ENCODE results near the gene HBD.
"Not testable (repeated sequence)": the region's sequence is repeated elsewhere in the genome, so short reads cannot be mapped to it uniquely, and the experiment has no call there.

The HBD gene

DNA sequence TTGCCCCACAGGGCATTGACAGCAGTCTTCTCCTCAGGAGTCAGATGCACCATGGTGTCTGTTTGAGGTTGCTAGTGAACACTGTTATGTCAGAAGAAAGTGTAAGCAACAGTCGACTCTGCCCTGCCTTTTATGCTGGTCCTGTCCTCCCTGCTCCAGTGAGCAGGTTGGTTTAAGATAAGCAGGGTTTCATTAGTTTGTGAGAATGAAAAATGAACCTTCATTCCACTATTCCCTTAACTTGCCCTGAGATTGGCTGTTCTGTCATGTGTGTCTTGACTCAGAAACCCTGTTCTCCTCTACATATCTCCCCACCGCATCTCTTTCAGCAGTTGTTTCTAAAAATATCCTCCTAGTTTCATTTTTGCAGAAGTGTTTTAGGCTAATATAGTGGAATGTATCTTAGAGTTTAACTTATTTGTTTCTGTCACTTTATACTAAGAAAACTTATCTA is at the start of gene HBD:
TSS of gene HBD (minus strand) at position 103 of the 454 bp plus-strand sequence. CDS start at position 53, 50 bp downstream.
- no peak for DNase-seq

DNA sequence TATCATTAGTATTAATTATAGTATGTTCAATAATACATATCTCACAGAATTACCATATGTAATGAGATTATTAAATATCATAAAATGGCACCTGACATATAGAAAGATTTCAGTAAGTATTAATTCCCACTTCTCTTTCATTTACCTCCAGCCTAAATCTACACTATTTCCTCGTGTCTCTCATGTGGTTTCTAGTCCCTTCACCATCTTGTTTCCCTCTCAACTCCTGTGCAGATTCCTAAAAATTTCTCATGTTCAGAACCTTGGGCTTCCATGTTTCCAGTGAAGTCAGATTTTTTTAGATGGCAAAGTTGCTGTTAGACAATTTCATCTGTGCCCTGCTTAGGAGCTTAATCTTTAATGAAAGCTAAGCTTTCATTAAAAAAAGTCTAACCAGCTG is 49.6 kb upstream of the HBD start:
- no peak for DNase-seq

DNA sequence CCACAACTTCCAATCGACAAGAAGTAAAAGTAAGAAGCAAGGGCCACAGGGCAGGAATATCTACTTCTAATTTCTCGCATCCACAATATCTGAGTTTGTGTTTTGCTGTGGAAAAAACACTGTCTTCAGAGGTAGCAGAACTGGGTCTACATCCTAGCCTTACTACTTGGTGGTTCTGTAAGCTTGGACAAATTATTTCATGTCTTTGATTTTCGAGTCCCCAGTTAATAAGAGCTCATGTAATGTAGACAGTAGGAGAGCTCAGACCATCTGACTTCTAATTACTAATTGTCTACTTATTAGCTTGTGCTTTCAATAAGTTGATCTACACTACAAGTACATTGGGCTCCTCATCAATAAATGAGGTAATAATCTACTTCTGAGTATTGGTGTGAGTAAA is 48.8 kb upstream of the HBD start:
- DNase-seq = no peak

DNA sequence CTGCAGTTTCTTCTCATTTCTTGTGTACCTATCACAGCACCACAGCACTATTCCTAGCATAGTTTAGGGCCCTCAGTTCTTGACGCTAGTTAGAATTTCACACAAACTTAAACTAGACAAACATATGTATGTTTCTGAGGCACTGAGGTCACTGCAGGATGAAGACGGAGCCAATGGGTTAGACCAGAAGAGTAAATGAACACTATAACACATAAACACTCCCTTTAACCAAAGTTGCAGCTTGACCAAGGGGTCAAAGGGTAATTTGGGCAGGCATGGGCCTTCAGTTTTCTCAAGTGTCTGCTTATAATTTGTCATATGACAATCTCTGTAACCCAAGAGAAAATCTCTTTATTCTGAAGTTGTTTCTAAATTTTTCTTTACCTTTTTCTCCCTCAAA is 48.3 kb upstream of the HBD start:
- no peak for DNase-seq

DNA sequence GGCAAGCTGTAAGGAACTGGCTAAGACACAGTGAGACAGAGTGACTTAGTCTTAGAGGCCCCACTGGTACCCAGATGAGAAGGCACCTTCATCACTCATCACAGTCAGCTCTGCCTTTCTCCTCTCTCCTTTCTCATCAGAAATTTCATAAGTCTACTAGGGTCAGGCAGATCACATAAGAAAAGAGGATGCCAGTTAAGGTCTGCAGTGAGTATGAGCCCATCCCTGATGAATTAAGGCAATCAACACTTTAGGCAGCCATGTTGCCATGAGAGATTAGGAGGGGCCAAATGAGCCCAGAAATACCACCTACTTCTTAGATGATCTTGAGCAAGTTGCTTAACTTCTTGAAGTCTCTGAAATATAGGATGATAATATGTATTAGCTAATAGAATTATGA is 47.3 kb upstream of the HBD start:
- DNase-seq = no peak

DNA sequence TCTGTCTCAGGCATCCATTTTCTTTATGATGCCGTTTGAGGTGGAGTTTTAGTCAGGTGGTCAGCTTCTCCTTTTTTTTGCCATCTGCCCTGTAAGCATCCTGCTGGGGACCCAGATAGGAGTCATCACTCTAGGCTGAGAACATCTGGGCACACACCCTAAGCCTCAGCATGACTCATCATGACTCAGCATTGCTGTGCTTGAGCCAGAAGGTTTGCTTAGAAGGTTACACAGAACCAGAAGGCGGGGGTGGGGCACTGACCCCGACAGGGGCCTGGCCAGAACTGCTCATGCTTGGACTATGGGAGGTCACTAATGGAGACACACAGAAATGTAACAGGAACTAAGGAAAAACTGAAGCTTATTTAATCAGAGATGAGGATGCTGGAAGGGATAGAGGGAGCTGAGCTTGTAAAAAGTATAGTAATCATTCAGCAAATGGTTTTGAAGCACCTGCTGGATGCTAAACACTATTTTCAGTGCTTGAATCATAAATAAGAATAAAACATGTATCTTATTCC is 46.4 kb upstream of the HBD start:
- no peak for DNase-seq

DNA sequence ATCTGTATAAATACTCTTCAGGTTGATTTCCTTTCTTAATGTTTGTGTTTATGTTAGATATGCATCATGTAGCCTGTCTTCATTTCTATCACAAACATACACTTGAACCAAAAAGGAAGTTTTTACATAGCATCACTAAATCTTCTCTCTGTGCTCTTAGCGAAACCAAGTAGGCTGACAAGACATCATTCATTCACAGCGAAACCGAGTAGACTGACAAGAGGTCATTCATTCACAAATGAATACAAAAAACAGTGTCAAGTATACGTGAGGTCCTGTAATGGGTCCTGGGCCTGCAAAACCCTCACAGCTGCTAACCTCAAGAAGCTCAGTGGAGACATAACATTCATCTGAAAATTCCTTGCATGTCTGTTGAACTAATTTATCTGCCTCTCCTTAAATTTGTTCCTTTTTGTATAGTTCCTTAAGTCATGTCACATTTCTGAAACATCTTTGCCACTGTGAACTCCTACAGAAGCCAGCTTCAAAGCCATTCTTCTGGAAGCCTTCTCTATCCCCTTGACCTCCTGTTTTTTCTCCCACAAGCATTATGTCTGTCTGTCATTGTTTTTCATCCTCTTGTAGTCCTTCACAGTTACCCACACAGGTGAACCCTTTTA is 45.3 kb upstream of the HBD start:
- no peak for DNase-seq

DNA sequence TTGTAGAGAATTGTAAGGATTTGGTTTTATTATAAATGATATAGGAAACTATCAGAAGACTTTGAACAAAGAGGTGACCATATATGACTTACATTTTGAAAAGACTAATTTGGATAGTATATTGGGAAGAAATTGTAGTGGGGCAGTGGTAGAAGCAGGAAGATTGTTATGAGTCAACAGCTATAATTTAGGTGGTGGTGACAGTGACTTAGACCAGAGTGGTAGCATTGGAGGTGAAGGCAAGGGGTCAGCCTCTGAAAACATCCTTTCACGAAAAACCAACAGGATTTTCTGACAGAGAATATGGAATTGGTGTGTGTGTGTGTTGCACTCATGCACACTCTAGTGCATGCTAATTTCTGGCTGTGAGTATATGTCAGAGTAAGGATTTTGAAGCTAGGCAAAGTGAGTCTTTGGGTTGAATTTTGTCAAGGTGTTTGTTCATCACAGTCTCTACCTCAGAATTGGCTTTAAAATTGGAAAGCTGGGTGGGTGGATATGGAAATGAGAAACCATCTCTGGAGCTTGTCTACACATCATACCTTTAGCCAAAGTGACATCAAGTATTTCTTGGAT is 43.6 kb upstream of the HBD start:
- DNase-seq = no peak

DNA sequence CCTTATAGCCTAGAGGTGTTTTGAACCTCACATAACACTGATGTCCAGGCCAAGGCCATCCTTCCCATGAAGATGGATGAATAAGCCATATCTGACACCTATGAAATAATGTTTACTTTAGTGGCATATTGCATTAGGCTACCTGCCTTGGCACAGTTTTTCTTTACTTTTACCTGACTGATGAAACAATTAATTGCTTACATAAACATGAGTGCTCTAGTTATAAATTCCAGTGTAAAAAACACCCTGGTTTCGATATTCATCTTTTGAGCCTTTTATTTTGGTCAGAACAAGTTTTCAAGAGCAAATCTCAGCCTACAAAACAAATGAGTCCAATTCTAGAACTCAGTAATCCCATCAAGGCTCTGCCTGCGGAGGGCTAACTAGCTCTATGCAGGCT is 42.4 kb upstream of the HBD start:
- DNase-seq = no peak

DNA sequence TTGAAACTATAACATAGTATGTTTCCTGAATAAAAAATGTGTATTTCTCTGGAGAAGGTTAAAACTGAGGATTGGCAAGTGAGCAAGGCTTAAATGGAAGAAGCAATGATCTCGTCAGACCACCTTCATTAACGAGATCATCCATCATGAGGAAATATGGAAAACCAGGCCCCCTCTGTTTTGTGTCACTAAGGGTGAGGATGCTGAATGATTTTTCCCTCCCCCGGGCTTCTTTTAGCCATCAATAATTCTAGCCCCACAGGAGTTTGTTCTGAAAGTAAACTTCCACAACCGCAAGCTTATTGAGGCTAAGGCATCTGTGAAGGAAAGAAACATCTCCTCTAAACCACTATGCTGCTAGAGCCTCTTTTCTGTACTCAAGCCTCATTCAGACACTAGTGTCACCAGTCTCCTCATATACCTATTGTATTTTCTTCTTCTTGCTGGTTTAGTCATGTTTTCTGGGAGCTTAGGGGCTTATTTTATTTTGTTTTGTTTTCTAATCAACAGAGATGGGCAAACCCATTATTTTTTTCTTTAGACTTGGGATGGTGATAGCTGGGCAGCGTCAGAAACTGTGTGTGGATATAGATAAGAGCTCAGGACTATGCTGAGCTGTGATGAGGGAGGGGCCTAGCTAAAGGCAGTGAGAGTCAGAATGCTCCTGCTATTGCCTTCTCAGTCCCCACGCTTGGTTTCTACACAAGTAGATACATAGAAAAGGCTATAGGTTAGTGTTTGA is 41.3 kb upstream of the HBD start:
- no peak for DNase-seq

DNA sequence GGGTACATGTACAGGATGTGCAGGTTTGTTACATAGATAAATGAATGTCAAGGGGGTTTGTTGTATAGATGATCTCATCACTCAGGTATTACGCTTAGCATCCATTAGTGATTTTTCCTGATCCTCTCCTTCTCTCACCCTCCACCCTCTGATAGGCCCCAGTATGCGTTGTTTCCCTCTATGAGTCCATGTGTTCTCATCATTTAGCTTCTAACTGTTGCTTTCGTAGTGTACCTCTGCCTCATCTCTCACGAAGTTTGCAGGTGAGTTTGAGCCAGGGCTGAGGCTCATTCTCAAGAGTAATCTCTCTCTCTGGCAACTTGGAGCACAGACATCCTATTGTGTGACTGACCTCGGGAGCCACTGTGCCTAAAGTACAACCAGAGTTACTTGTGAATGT is 40.1 kb upstream of the HBD start:
- no peak for DNase-seq

DNA sequence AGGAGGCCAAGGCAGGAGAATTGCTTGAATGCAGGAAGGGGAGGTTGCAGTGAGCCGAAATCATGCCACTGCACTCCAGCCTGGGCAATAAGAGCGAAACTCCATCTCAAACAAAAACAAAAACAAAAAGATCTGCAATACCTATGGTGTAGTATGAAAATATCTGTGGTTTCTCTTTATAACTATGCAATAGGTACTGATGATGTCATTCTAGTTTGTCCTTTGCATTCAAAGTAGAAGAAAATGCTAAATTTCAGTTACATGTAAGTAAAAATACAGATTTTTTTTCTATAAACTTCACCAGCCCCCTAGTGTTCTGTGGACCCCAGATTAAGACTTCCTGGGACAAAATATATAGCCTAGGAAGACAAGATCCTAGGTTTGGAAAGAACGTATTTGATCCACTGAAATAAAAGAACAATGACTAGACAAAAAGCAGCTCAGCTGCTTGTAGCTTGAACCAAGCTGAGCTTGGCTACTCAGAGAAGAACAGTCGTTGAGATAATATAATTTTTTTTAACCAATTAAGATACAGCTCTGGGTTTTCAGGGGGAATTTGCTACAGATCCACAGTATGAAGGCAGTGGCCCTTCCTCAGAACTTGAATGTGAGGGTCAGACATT is 38.2 kb upstream of the HBD start:
- DNase-seq = no peak

DNA sequence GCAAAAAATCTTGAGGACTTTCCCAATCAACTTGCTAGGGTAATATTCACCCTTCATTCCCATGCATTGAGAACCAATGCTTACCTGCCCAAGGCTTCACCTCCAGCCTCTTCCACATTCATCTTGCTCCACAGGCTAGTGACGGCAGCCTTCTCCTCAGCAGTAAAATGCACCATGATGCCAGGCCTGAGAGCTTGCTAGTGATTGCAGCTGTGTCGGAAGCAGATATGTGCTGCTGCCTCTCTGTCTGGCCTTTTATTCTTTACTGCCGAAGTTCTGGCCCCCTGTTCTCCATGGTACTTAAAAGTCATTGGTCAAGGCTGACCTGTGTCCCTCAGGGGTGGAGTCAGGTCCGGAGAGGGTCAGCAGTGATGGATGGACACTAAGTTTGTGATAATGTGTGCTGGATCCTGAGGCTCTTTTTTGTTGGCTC is 35.4 kb upstream of the HBD start, which contains the start of gene HBE1:
TSS of gene HBE1 (minus strand) at position 231 of the 433 bp plus-strand sequence. CDS start at position 176, 55 bp downstream.
- no peak for DNase-seq

DNA sequence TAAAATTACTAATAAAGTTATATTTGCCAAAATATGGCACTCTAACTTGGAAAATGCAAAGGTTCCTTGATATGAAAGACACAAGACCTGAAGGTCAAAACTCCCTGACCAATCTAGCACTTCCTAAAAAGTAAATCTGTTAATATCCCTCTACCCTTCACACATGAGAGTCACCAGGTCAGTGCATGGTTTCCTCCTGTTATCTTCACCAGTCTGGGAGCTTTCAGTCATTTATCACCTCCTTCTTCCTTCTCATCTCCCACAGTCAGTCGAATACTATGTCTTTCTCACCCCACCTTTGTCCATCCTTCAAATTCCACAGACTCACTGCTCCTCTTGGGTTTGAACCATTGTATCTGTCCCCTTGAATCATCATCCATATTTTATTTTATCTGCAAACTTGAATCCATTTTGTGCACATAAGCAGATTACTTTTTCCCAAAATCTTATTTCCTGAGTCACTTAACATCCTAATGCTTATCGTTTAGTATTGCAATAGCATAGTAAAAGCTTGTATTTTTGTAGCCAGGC is 32.8 kb upstream of the HBD start:
- no peak for DNase-seq

DNA sequence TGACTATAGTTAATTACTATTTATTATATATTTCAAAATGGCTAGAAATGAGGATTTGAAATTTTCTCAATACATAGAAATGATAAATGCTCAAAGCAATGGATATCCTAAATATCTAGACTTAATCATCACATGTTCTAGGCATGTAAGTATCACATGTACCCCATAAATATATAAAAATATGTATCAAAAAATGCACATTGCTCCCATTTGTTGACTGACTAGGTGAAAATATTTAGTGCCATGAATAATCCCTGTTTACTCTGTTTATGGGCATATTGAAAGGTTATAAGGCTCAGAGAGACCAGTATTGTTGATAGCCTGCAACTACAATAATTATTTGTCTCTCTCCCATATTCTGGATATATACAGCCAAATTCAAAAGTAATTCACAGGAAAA is 32.3 kb upstream of the HBD start:
- DNase-seq = no peak

DNA sequence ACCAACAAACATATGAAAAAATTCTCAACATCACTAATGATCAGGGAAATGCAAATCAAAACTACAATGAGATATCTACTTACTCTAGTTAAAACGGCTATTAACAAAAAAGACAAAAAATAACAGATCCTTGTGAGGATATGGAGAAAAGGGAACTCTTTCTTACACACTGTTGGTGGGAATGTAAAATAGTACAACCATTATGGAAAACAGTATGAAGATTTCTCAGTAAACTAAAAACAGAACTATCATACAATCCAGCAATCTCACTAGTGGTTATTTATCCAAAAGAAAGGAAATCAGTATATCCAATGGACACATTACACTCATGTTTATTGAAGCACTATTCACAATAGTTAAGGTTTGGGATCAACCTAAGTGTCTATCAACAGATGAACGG is 31.5 kb upstream of the HBD start:
- no peak for DNase-seq

DNA sequence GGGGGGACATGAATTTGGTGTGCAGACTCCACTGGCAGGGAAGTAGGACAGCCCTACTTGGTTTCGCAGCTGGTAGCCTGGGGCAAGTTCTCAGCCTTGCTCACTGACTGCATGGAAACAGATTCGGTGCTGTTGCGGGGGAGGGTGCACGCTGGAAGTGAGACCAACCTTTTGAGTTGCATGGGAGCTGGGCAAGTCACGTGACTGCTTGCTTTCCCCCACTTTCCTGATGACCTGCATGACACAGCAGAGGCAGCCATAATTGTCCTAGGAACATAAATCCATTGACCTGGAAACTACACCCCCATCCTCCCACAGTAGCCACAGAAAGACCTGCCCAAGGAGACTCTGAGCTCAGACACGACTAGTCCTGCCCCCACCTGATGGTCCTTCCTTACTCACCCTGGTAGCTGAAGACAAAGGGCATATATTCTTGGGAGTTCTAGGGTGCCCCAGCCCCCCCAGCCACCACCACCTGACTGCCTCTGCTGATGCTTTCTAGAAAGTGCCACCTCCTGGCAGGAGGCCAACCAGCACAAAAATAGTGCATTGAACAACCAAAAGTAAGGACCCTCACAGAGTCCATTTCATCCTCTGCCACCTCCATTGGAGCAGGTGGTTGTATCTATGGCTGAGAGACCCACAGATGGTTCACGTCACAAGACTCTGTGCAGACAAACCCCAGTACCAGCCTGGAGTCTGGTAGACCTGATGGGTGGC is 24.4 kb upstream of the HBD start:
- DNase-seq = no peak

DNA sequence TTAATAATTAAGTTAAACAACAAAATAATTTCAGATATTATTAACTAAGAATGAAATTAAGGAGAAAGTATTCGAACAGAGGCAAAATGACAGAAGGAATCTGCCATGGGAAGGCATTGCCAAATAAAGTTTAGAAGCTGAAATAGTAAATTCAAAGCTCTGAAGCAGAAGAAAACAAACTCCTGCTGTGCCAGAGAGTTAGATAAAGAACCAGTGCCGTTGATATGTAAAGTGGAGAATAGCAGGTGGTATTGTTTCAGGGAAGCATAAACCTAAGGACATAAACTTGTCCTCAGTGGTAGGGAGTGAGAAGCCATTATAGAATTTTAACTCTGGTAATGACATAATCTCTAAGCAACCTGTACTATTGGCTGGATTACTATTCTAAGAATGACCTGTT is 23.0 kb upstream of the HBD start:
- DNase-seq = no peak

DNA sequence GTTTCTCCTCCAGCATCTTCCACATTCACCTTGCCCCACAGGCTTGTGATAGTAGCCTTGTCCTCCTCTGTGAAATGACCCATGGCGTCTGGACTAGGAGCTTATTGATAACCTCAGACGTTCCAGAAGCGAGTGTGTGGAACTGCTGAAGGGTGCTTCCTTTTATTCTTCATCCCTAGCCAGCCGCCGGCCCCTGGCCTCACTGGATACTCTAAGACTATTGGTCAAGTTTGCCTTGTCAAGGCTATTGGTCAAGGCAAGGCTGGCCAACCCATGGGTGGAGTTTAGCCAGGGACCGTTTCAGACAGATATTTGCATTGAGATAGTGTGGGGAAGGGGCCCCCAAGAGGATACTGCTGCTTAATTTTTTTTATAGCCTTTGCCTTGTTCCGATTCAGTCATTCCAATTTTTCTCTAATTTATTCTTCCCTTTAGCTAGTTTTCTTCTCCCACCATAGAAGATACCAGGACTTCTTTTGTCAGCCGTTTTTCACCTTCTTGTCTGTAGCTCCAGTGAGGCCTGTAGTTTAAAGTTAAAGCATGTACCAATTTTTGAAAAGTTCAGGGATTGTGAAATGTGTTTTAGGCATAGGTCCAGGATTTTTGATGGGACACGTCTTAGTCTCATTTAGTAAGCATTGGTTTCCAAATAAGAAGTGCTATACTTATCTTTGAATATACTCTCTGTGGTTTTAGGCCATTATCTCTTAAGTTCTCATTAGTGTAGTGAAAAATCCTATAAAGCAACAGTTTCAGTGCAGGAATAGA is 20.5 kb upstream of the HBD start, which contains the start of gene HBG2:
TSS of gene HBG2 (minus strand) at position 136 of the 768 bp plus-strand sequence. CDS start at position 83, 53 bp downstream.
- DNase-seq = not testable (repeated sequence)

DNA sequence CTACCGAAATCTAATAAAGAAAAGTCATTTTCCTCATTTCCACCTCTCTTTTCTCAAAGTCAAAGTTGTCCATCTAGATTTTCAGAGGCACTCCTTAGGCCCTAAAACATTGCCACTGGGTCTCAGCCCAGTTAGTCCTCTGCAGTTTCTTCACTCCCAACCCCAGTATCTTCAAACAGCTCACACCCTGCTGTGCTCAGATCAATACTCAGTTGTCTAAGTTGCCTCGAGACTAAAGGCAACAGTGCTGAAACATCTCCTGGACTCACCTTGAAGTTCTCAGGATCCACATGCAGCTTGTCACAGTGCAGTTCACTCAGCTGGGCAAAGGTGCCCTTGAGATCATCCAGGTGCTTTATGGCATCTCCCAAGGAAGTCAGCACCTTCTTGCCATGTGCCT is 19.7 kb upstream of the HBD start:
- DNase-seq = not testable (repeated sequence)

DNA sequence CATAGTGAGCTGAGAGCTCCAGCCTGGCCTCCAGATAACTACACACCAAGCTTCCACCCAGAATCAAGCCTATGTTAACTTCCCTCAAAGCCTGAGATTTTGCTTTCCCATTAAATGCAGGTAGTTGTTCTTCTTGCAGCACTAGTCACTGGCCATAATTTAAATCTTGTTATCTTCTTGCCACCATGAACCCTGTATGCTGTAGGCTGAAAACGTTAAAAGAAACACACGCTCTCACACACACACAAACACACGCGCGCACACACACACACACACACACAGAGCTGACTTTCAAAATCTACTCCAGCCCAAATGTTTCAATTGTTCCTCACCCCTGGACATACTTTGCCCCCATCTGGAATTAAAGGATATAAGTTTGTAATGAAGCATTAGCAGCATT is 19.2 kb upstream of the HBD start:
- DNase-seq = not testable (repeated sequence)

DNA sequence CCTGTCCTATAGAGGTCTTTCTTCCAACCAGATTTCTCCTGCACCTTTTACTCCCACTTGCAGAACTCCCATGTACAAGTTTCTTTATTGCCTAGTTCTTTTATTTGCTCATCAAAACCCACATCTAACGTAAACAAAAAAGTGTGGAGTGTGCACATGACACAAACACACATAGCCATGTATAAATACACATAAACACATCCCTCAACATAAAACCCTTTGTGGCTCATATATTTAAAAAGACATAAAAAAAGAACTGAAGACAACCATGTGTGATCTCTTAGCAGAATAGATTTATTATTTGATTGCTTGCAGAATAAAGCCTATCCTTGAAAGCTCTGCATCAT is 18.6 kb upstream of the HBD start:
- no peak for DNase-seq
